ENCODE results near the gene PKMYT1.

The PKMYT1 gene

GRCh38 chr16:3017794-3018506, 37.7 kb upstream of the PKMYT1 start, which contains the start of gene CLDN6:
CLDN6 (minus strand) TSS chr16:3018183; CDS start chr16:3016021, 2,162 bp downstream.
- peak; percentile 83 for DNase-seq

GRCh38 chr16:3017344-3017743, 37.1 kb upstream of the PKMYT1 start:
- DNase-seq, result no peak

GRCh38 chr16:3015865-3016521, 35.7 kb upstream of the PKMYT1 start:
- DNase-seq, result no peak

- DNase-seq, result no peak
Measured at GRCh38 chr16:3014971-3015370, 34.7 kb upstream of the PKMYT1 start.

GRCh38 chr16:3013998-3014690, 33.9 kb upstream of the PKMYT1 start:
- peak; percentile 19 for DNase-seq

GRCh38 chr16:3013491-3013951, 33.3 kb upstream of the PKMYT1 start:
- DNase-seq, result no peak

GRCh38 chr16:3012828-3013420, 32.7 kb upstream of the PKMYT1 start, which contains the start of gene CLDN9:
CLDN9 (plus strand) TSS chr16:3012923; CDS start chr16:3013363, 440 bp downstream.
- DNase-seq, result no peak

- no peak for DNase-seq
Measured at GRCh38 chr16:3012246-3012645, 32.0 kb upstream of the PKMYT1 start.

GRCh38 chr16:3010510-3010909, 30.3 kb upstream of the PKMYT1 start:
- no peak for DNase-seq

- no peak for DNase-seq
Measured at GRCh38 chr16:3009568-3010390, 29.5 kb upstream of the PKMYT1 start.

GRCh38 chr16:3008690-3009037, 28.4 kb upstream of the PKMYT1 start:
- no peak for DNase-seq

GRCh38 chr16:3007957-3008689, 27.9 kb upstream of the PKMYT1 start:
- no peak for DNase-seq

GRCh38 chr16:3007059-3007956, 27.1 kb upstream of the PKMYT1 start:
- no peak for DNase-seq

- DNase-seq, result peak; percentile 51
Measured at GRCh38 chr16:3004781-3005284, 24.6 kb upstream of the PKMYT1 start.

- peak; percentile 33 for DNase-seq
Measured at GRCh38 chr16:3004319-3004718, 24.1 kb upstream of the PKMYT1 start.

- peak; percentile 100 for DNase-seq
Measured at GRCh38 chr16:3003582-3004270, 23.5 kb upstream of the PKMYT1 start.

- DNase-seq, result peak; percentile 41
Measured at GRCh38 chr16:3001316-3001715, 21.1 kb upstream of the PKMYT1 start.

GRCh38 chr16:3000540-3000939, 20.3 kb upstream of the PKMYT1 start:
- DNase-seq, result no peak

GRCh38 chr16:2999929-3000328, 19.7 kb upstream of the PKMYT1 start:
- DNase-seq, result no peak

GRCh38 chr16:2996298-2996697, 16.1 kb upstream of the PKMYT1 start:
- DNase-seq, result no peak
